ENCODE data around the gene CEACAM3. TPM values are rescaled to one million over a fixed set of nuclear protein-coding genes. Genes with fewer than 3 reads are reported as not detected.

CEACAM3 gene
- total and polyA plus RNA-seq, 4 donors = 0.37 to 0.70 (median 0.59) TPM; not detected in 1

- peaks cover 0 to 3% (median 0%) of the 10 kb centered on the region in 4 donors for H3K9me3 ChIP-seq (ENCODE audit: control insufficient read depth in 4 of 4, low read length in 3 of 4)
- no peaks in the 10 kb centered on the region for H3K4me1 ChIP-seq (ENCODE audit: control insufficient read depth in 4 of 4, insufficient read depth in 4 of 4, low read length in 3 of 4)
- no peak overlapping the region for H3K9ac ChIP-seq (ENCODE audit: low read depth in 1 of 2, low read length in 2 of 2)
- H3K36me3 ChIP-seq (ENCODE audit: control insufficient read depth in 4 of 4, insufficient read depth in 3 of 4, low read depth in 1 of 4, low read length in 3 of 4) = no peaks in the 10 kb centered on the region
- WGBS = 49% methylated on average over 2 of the region's 2 CpGs
- H3K27me3 ChIP-seq (ENCODE audit: control insufficient read depth in 4 of 4, insufficient read depth in 4 of 4, low read length in 3 of 4) = no peaks in the 10 kb centered on the region
- TF ChIP-seq RAD21 (IDR thresholded peaks at IDR 0.05) = no peak
- TF ChIP-seq HNF4G (IDR thresholded peaks at IDR 0.05) = no peak
- no peak for TF ChIP-seq YY1 (IDR thresholded peaks at IDR 0.05)
- TF ChIP-seq JUND (IDR thresholded peaks at IDR 0.05) = no peak
- TF ChIP-seq, protein P1, sequence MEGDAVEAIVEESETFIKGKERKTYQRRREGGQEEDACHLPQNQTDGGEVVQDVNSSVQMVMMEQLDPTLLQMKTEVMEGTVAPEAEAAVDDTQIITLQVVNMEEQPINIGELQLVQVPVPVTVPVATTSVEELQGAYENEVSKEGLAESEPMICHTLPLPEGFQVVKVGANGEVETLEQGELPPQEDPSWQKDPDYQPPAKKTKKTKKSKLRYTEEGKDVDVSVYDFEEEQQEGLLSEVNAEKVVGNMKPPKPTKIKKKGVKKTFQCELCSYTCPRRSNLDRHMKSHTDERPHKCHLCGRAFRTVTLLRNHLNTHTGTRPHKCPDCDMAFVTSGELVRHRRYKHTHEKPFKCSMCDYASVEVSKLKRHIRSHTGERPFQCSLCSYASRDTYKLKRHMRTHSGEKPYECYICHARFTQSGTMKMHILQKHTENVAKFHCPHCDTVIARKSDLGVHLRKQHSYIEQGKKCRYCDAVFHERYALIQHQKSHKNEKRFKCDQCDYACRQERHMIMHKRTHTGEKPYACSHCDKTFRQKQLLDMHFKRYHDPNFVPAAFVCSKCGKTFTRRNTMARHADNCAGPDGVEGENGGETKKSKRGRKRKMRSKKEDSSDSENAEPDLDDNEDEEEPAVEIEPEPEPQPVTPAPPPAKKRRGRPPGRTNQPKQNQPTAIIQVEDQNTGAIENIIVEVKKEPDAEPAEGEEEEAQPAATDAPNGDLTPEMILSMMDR (IDR thresholded peaks at IDR 0.05; ENCODE audit: low read depth, low read length, missing input control) = no peak
- TF ChIP-seq RXRA (IDR thresholded peaks at IDR 0.05) = no peak
- no peak for TF ChIP-seq ATF3 (IDR thresholded peaks at IDR 0.05)
- no peak for TF ChIP-seq FOXA2 (IDR thresholded peaks at IDR 0.05)
- TF ChIP-seq, protein P2, sequence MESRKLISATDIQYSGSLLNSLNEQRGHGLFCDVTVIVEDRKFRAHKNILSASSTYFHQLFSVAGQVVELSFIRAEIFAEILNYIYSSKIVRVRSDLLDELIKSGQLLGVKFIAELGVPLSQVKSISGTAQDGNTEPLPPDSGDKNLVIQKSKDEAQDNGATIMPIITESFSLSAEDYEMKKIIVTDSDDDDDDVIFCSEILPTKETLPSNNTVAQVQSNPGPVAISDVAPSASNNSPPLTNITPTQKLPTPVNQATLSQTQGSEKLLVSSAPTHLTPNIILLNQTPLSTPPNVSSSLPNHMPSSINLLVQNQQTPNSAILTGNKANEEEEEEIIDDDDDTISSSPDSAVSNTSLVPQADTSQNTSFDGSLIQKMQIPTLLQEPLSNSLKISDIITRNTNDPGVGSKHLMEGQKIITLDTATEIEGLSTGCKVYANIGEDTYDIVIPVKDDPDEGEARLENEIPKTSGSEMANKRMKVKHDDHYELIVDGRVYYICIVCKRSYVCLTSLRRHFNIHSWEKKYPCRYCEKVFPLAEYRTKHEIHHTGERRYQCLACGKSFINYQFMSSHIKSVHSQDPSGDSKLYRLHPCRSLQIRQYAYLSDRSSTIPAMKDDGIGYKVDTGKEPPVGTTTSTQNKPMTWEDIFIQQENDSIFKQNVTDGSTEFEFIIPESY (IDR thresholded peaks at IDR 0.05) = no peak
- TF ChIP-seq NR2F2 (IDR thresholded peaks at IDR 0.05) = no peak
- no peak for TF ChIP-seq GABPA (IDR thresholded peaks at IDR 0.05 in 1 of 2, conservative IDR thresholded peaks at IDR 0.05 in 1 of 2)
- TF ChIP-seq FOXA1 (IDR thresholded peaks at IDR 0.05) = no peak
- no peak for TF ChIP-seq MAX (IDR thresholded peaks at IDR 0.05)
- TF ChIP-seq TAF1 (conservative IDR thresholded peaks at IDR 0.05) = no peak
- TF ChIP-seq EGR1 (IDR thresholded peaks at IDR 0.05; ENCODE audit: low read depth in 2 of 2) = no peak
- TF ChIP-seq SP1 (IDR thresholded peaks at IDR 0.05) = no peak
- no peak overlapping the region for H3K4me3 ChIP-seq (ENCODE audit: low read depth in 1 of 3, low read length in 3 of 3)
- no peak for DNase-seq (ENCODE audit: low spot score)
- H3K27ac ChIP-seq (ENCODE audit: low read depth in 1 of 2, low read length in 2 of 2) = peak overlapping the region; percentile 37 to 69
These were observed 5.4 kb downstream of the CEACAM3 start for GRCh38 chr19:41801792-41802211.

DNA sequence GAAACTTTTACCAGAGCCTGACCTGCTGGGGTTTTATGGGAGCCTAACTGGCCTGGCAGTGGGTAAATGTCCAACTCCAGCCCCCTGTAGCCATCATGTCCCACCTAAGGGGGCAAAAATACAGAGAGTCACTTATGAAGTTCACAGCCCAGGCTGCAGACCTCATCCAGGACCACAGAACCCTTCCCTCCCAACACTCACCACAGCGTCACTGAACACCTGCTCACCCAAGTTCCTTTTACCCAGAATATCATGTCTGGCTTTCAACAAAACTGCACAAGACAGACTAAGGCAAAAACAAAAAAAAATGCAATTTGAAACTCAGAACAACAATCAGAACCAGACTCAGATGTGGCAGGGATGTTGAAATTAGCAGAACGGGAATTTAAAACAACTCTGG is 6.4 kb downstream of the CEACAM3 start:
- H3K4me3 ChIP-seq (ENCODE audit: low read depth in 1 of 3, low read length in 3 of 3) = no peak overlapping the region
- no peak overlapping the region for H3K9ac ChIP-seq (ENCODE audit: low read depth in 1 of 2, low read length in 2 of 2)
- peak overlapping the region in 1 of 2 donors; percentile 69 for H3K27ac ChIP-seq (ENCODE audit: low read depth in 1 of 2, low read length in 2 of 2)
- H3K4me1 ChIP-seq (ENCODE audit: control insufficient read depth in 4 of 4, insufficient read depth in 4 of 4, low read length in 3 of 4) = no peaks in the 10 kb centered on the region
- WGBS = 77% methylated on average over 2 of the region's 2 CpGs
- no peak for DNase-seq (ENCODE audit: low spot score)
- no peaks in the 10 kb centered on the region for H3K27me3 ChIP-seq (ENCODE audit: control insufficient read depth in 4 of 4, insufficient read depth in 4 of 4, low read length in 3 of 4)
- H3K9me3 ChIP-seq (ENCODE audit: control insufficient read depth in 4 of 4, low read length in 3 of 4) = peaks cover 0 to 3% (median 0%) of the 10 kb centered on the region in 4 donors
- no peaks in the 10 kb centered on the region for H3K36me3 ChIP-seq (ENCODE audit: control insufficient read depth in 4 of 4, insufficient read depth in 3 of 4, low read depth in 1 of 4, low read length in 3 of 4)
- TF ChIP-seq MAX (IDR thresholded peaks at IDR 0.05) (no peak), GABPA (IDR thresholded peaks at IDR 0.05 in 1 of 2, conservative IDR thresholded peaks at IDR 0.05 in 1 of 2) (no peak), SP1 (IDR thresholded peaks at IDR 0.05) (no peak), ATF3 (IDR thresholded peaks at IDR 0.05) (no peak), NR2F2 (IDR thresholded peaks at IDR 0.05) (no peak), EGR1 (IDR thresholded peaks at IDR 0.05; ENCODE audit: low read depth in 2 of 2) (no peak), TAF1 (conservative IDR thresholded peaks at IDR 0.05) (no peak), RXRA (IDR thresholded peaks at IDR 0.05) (no peak), REST (IDR thresholded peaks at IDR 0.05) (no peak), HNF4A (conservative IDR thresholded peaks at IDR 0.05) (no peak), YY1 (IDR thresholded peaks at IDR 0.05) (no peak), HNF4G (IDR thresholded peaks at IDR 0.05) (no peak), RAD21 (IDR thresholded peaks at IDR 0.05) (no peak), JUND (IDR thresholded peaks at IDR 0.05) (no peak)
- TF ChIP-seq, protein P1 (IDR thresholded peaks at IDR 0.05; ENCODE audit: low read depth, low read length, missing input control) = no peak
- TF ChIP-seq, protein P2 (IDR thresholded peaks at IDR 0.05) = no peak

Measured in liver (tissue), 9 donors.